Activated CD4-positive, alpha-beta memory T cell treated with anti-CD3 and anti-CD28 coated beads, Interleukin-2, amount 10 ng/mL, durations not matched to agents 7 days and 5 days (primary cell): ENCODE measurements around the gene FGR. TPM values are rescaled to one million over a fixed set of nuclear protein-coding genes. Genes with fewer than 3 reads are reported as not detected.
A peak's percentile ranks its signal among the peaks of the same experiment; 100 is the strongest.

Experiments
- CTCF ChIA-PET: fragments of 350-600 bp; sonication (Branson Sonifier 250); formaldehyde crosslinking; loops from one replicate; lab custom pipeline; 2021; ENCODE audit warnings: antibody characterized with exemption, inconsistent platforms; lab: Charles Lee
- POLR2A ChIA-PET: fragments of 350-600 bp; sonication (Branson Sonifier 250); formaldehyde crosslinking; loops from one replicate; lab custom pipeline; 2021; ENCODE audit warnings: antibody characterized with exemption; lab: Charles Lee
- DNase-seq: peaks from one replicate; pipeline ENCODE4 v3.0.0-alpha.2; 2020
- H3K27ac Mint-ChIP-seq: one replicate; pipeline ENCODE4 v1.8.0; 2021; ENCODE audit warnings: mild to moderate bottlenecking, mixed read lengths
- H3K27me3 Mint-ChIP-seq: one replicate; pipeline ENCODE4 v1.8.0; 2021; ENCODE audit warnings: mixed read lengths
- H3K36me3 Mint-ChIP-seq: one replicate; pipeline ENCODE4 v1.8.0; 2021; ENCODE audit warnings: low read depth, mixed read lengths
- H3K4me1 Mint-ChIP-seq: one replicate; pipeline ENCODE4 v1.8.0; 2021; ENCODE audit warnings: mixed read lengths
- H3K4me3 Mint-ChIP-seq: one replicate; pipeline ENCODE4 v1.8.0; 2021; ENCODE audit warnings: mild to moderate bottlenecking, mixed read lengths
- H3K9me3 Mint-ChIP-seq: one replicate; pipeline ENCODE4 v1.8.0; 2021; ENCODE audit warnings: mixed read lengths
- total RNA-seq, 2 experiments: library from RNA; stranded (reverse); gene quantifications; one replicate each; pipeline ENCODE4 v1.2.3, GENCODE V29; 2021

FGR gene
- total RNA-seq, 2 experiments from 2014 or later = not detected

- Mint-ChIP-seq H3K27me3 (no peaks in the 10 kb centered on the region), H3K36me3 (no peaks in the 10 kb centered on the region), H3K9me3 (no peaks in the 10 kb centered on the region), H3K4me3 (peak overlapping the region; percentile 77), H3K4me1 (peaks cover 48% of the 10 kb centered on the region), H3K27ac (peak overlapping the region; percentile 91)
- CTCF ChIA-PET = interaction anchor here (0.7 to 1.1 kb wide), 4 partner anchors 10 to 103 kb away, joined by 3 to 4 read pairs (median 4); no protein-coding TSS in a partner anchor
- peak; percentile 42 for DNase-seq
- POLR2A ChIA-PET = interaction anchor here (1.0 to 7.6 kb wide), 5 partner anchors 11 to 49 kb away, joined by 3 to 132 read pairs (median 3); partner anchors contain the start of gene AHDC1
These were observed 24.0 kb upstream of the FGR start for GRCh38 chr1:27658951-27659496.

- no peaks in the 10 kb centered on the region for H3K36me3 Mint-ChIP-seq
- H3K4me3 Mint-ChIP-seq = no peak overlapping the region
- no peak for DNase-seq
- H3K27ac Mint-ChIP-seq = no peak overlapping the region
- peaks cover 28% of the 10 kb centered on the region for H3K4me1 Mint-ChIP-seq
- no peaks in the 10 kb centered on the region for H3K27me3 Mint-ChIP-seq
- ChIA-PET CTCF (interaction anchor here (0.9 to 1.4 kb wide), 5 partner anchors 14 to 435 kb away, joined by 3 to 4 read pairs (median 3); no protein-coding TSS in a partner anchor), POLR2A (interaction anchor here (1.3 to 4.9 kb wide), 4 partner anchors 8 to 261 kb away, joined by 3 to 24 read pairs (median 4); no protein-coding TSS in a partner anchor)
- H3K9me3 Mint-ChIP-seq = no peaks in the 10 kb centered on the region
These were observed 21.3 kb upstream of the FGR start for GRCh38 chr1:27656157-27656893.

- Mint-ChIP-seq H3K4me3 (no peak overlapping the region), H3K36me3 (no peaks in the 10 kb centered on the region), H3K9me3 (no peaks in the 10 kb centered on the region), H3K4me1 (peaks cover 22% of the 10 kb centered on the region), H3K27me3 (no peaks in the 10 kb centered on the region), H3K27ac (no peak overlapping the region)
- DNase-seq = no peak
- CTCF ChIA-PET = interaction anchor here (1.0 to 1.4 kb wide), 2 partner anchors 235 to 436 kb away, joined by 3 read pairs; no protein-coding TSS in a partner anchor
- POLR2A ChIA-PET = interaction anchor here (1.0 to 4.9 kb wide), 2 partner anchors 7 to 14 kb away, joined by 3 to 24 read pairs; no protein-coding TSS in a partner anchor
These were observed 20.4 kb upstream of the FGR start for GRCh38 chr1:27655151-27655937.

GRCh38 chr1:27652111-27652864 lies 17.3 kb upstream of the FGR start:
- ChIA-PET CTCF (interaction anchor here (0.7 to 1.1 kb wide), 2 partner anchors 11 to 23 kb away, joined by 3 to 5 read pairs; no protein-coding TSS in a partner anchor), POLR2A (interaction anchor here (1.4 kb wide), 1 partner anchor 10 kb away, joined by 4 read pairs; no protein-coding TSS in a partner anchor)
- Mint-ChIP-seq H3K27ac (no peak overlapping the region), H3K4me3 (no peak overlapping the region), H3K36me3 (no peaks in the 10 kb centered on the region), H3K4me1 (peaks cover 11% of the 10 kb centered on the region), H3K9me3 (no peaks in the 10 kb centered on the region), H3K27me3 (no peaks in the 10 kb centered on the region)
- no peak for DNase-seq

- Mint-ChIP-seq H3K27ac (no peak overlapping the region), H3K27me3 (no peaks in the 10 kb centered on the region), H3K4me3 (no peak overlapping the region), H3K9me3 (no peaks in the 10 kb centered on the region), H3K36me3 (no peaks in the 10 kb centered on the region), H3K4me1 (peaks cover 9% of the 10 kb centered on the region)
- ChIA-PET POLR2A (interaction anchor here (0.8 to 4.9 kb wide), 3 partner anchors 8 to 18 kb away, joined by 3 to 24 read pairs (median 12); no protein-coding TSS in a partner anchor), CTCF (interaction anchor here (0.8 to 2.3 kb wide), 6 partner anchors 12 to 255 kb away, joined by 3 to 10 read pairs (median 8); no protein-coding TSS in a partner anchor)
- DNase-seq = no peak
These were observed 15.7 kb upstream of the FGR start for GRCh38 chr1:27650539-27651175.

GRCh38 chr1:27650171-27650538 lies 15.2 kb upstream of the FGR start:
- H3K36me3 Mint-ChIP-seq = no peaks in the 10 kb centered on the region
- H3K27me3 Mint-ChIP-seq = no peaks in the 10 kb centered on the region
- ChIA-PET CTCF (interaction anchor here (0.8 to 2.3 kb wide), 7 partner anchors 13 to 255 kb away, joined by 3 to 10 read pairs (median 5); no protein-coding TSS in a partner anchor), POLR2A (interaction anchor here (0.8 to 4.9 kb wide), 3 partner anchors 8 to 17 kb away, joined by 3 to 24 read pairs (median 12); no protein-coding TSS in a partner anchor)
- H3K4me1 Mint-ChIP-seq = peaks cover 9% of the 10 kb centered on the region
- no peak overlapping the region for H3K4me3 Mint-ChIP-seq
- no peaks in the 10 kb centered on the region for H3K9me3 Mint-ChIP-seq
- no peak overlapping the region for H3K27ac Mint-ChIP-seq
- DNase-seq = no peak

- Mint-ChIP-seq H3K4me3 (no peak overlapping the region), H3K4me1 (peaks cover 11% of the 10 kb centered on the region), H3K36me3 (no peaks in the 10 kb centered on the region), H3K27me3 (no peaks in the 10 kb centered on the region), H3K9me3 (no peaks in the 10 kb centered on the region), H3K27ac (no peak overlapping the region)
- ChIA-PET CTCF (interaction anchor here (0.6 to 2.3 kb wide), 8 partner anchors 10 to 254 kb away, joined by 3 to 10 read pairs (median 4); no protein-coding TSS in a partner anchor), POLR2A (interaction anchor here (0.5 to 4.9 kb wide), 4 partner anchors 9 to 32 kb away, joined by 3 to 24 read pairs (median 8); no protein-coding TSS in a partner anchor)
- DNase-seq = no peak
These were observed 14.3 kb upstream of the FGR start for GRCh38 chr1:27649306-27649635.

GRCh38 chr1:27648602-27649305 lies 13.8 kb upstream of the FGR start:
- H3K27me3 Mint-ChIP-seq = no peaks in the 10 kb centered on the region
- no peaks in the 10 kb centered on the region for H3K36me3 Mint-ChIP-seq
- H3K4me1 Mint-ChIP-seq = peaks cover 14% of the 10 kb centered on the region
- H3K4me3 Mint-ChIP-seq = no peak overlapping the region
- DNase-seq = no peak
- H3K9me3 Mint-ChIP-seq = no peaks in the 10 kb centered on the region
- POLR2A ChIA-PET = interaction anchor here (1.2 to 4.9 kb wide), 3 partner anchors 9 to 31 kb away, joined by 3 to 24 read pairs (median 12); no protein-coding TSS in a partner anchor
- CTCF ChIA-PET = interaction anchor here (0.8 to 2.2 kb wide), 5 partner anchors 10 to 92 kb away, joined by 3 to 10 read pairs (median 3); no protein-coding TSS in a partner anchor
- H3K27ac Mint-ChIP-seq = no peak overlapping the region

- H3K36me3 Mint-ChIP-seq = no peaks in the 10 kb centered on the region
- DNase-seq = no peak
- POLR2A ChIA-PET = interaction anchor here (4.9 kb wide), 1 partner anchor 11 kb away, joined by 24 read pairs; no protein-coding TSS in a partner anchor
- peaks cover 19% of the 10 kb centered on the region for H3K4me1 Mint-ChIP-seq
- H3K27ac Mint-ChIP-seq = no peak overlapping the region
- peaks cover 2% of the 10 kb centered on the region for H3K27me3 Mint-ChIP-seq
- CTCF ChIA-PET = interaction anchor here (0.6 to 1.8 kb wide), 5 partner anchors 15 to 117 kb away, joined by 3 to 8 read pairs (median 4); no protein-coding TSS in a partner anchor
- no peaks in the 10 kb centered on the region for H3K9me3 Mint-ChIP-seq
- no peak overlapping the region for H3K4me3 Mint-ChIP-seq
These were observed 12.3 kb upstream of the FGR start for GRCh38 chr1:27647328-27647727.

- Mint-ChIP-seq H3K27me3 (peaks cover 2% of the 10 kb centered on the region), H3K27ac (no peak overlapping the region), H3K9me3 (no peaks in the 10 kb centered on the region), H3K36me3 (no peaks in the 10 kb centered on the region), H3K4me3 (no peak overlapping the region), H3K4me1 (peaks cover 19% of the 10 kb centered on the region)
- POLR2A ChIA-PET = interaction anchor here (4.9 kb wide), 1 partner anchor 11 kb away, joined by 24 read pairs; no protein-coding TSS in a partner anchor
- no peak for DNase-seq
- CTCF ChIA-PET = interaction anchor here (1.3 to 1.8 kb wide), 2 partner anchors 16 to 39 kb away, joined by 4 to 8 read pairs; no protein-coding TSS in a partner anchor
These were observed 11.7 kb upstream of the FGR start for GRCh38 chr1:27646676-27647075.
